PC-3 (cell line): Measurements from ENCODE around the gene UAP1L1. TPM values are rescaled to one million over a fixed set of nuclear protein-coding genes. Genes with fewer than 3 reads are reported as not detected.

ENCODE experiments used
- ATAC-seq: fragments of 200-7000 bp; cut with Tn5 transposase; 2 replicates; pipeline ENCODE4 v1.9.1; 2020; ENCODE audit warnings: mild to moderate bottlenecking, moderate library complexity
- BruUV-seq: library from RNA; stranded (reverse); fragments of 400-500 nt; replicated peaks from 2 replicates; lab custom pipeline; 2021; lab: Mats Ljungman, UMichigan
- CTCF ChIA-PET: fragments of 300-600 bp; sonication (Branson Sonifier 250); formaldehyde crosslinking; loops from one replicate; lab custom pipeline; 2022; ENCODE audit warnings: antibody characterized with exemption; lab: Charles Lee
- POLR2A ChIA-PET: fragments of 300-600 bp; sonication (Branson Sonifier 250); formaldehyde crosslinking; loops from one replicate; lab custom pipeline; 2022; ENCODE audit warnings: antibody characterized with exemption; ENCODE audit not compliant: unreplicated experiment; lab: Charles Lee
- DNase-seq: peaks from one replicate; pipeline ENCODE4 v3.0.0-alpha.2; 2015
- H2AFZ ChIP-seq: fragments of 300-600 bp; sonication (generic); 2 replicates; pipeline ENCODE4 v1.6.0; 2016; ENCODE audit warnings: antibody characterized with exemption, low read length
- H3F3A ChIP-seq: fragments of 300-600 bp; sonication (generic); one replicate; pipeline ENCODE4 v1.6.0; 2017; ENCODE audit warnings: antibody characterized with exemption, low read length, control low read depth, mild to moderate bottlenecking; ENCODE audit not compliant: unreplicated experiment
- H3K27ac ChIP-seq: fragments of 300-600 bp; sonication (generic); 2 replicates; pipeline ENCODE4 v1.5.1; 2016; ENCODE audit warnings: mild to moderate bottlenecking, low read length
- H3K27me3 ChIP-seq: fragments of 300-600 bp; sonication (generic); 2 replicates; pipeline ENCODE4 v1.6.1; 2016; ENCODE audit warnings: low read length, mixed read lengths
- H3K36me3 ChIP-seq: fragments of 300-600 bp; sonication (generic); 2 replicates; pipeline ENCODE4 v1.6.1; 2016; ENCODE audit warnings: low read depth, mixed run types, low read length, mixed read lengths
- H3K4me1 ChIP-seq: fragments of 300-600 bp; sonication (generic); 2 replicates; pipeline ENCODE4 v1.5.1; 2016; ENCODE audit warnings: low read length; ENCODE audit not compliant: insufficient read depth
- H3K4me2 ChIP-seq: fragments of 300-600 bp; sonication (generic); 2 replicates; pipeline ENCODE4 v1.6.0; 2016; ENCODE audit warnings: low read length
- H3K4me3 ChIP-seq: fragments of 300-600 bp; sonication (generic); 2 replicates; pipeline ENCODE4 v1.5.1; 2016; ENCODE audit warnings: mild to moderate bottlenecking, low read length, mixed read lengths
- H3K79me2 ChIP-seq: fragments of 300-600 bp; sonication (generic); 2 replicates; pipeline ENCODE4 v1.6.1; 2017; ENCODE audit warnings: low read length, mixed read lengths
- H3K9ac ChIP-seq: fragments of 300-600 bp; sonication (generic); 2 replicates; pipeline ENCODE4 v1.6.0; 2016; ENCODE audit warnings: mild to moderate bottlenecking, low read length
- H3K9me2 ChIP-seq: fragments of 300-600 bp; sonication (generic); replicated peaks from 2 replicates; pipeline ENCODE4 v1.6.1; 2016; ENCODE audit warnings: mixed run types, low read length, mixed read lengths
- H3K9me3 ChIP-seq: fragments of 300-600 bp; sonication (generic); 2 replicates; pipeline ENCODE4 v1.6.1; 2016; ENCODE audit warnings: low read length, mixed read lengths
- H4K20me1 ChIP-seq: fragments of 300-600 bp; sonication (generic); 2 replicates; pipeline ENCODE4 v1.6.1; 2016; ENCODE audit warnings: low read length, mixed read lengths
- EZH2 ChIP-seq: fragments of 300-600 bp; sonication (generic); IDR thresholded peaks from one replicate; pipeline ENCODE4 v1.6.1; 2017; ENCODE audit warnings: antibody characterized with exemption, mild to moderate bottlenecking, low read length; ENCODE audit not compliant: unreplicated experiment
- EZH2phosphoT487 ChIP-seq: fragments of 300-600 bp; sonication (generic); IDR thresholded peaks from 2 replicates; pipeline ENCODE4 v1.6.1; 2018; ENCODE audit warnings: mild to moderate bottlenecking, antibody characterized with exemption, low read length, borderline replicate concordance
- intact Hi-C: fragments of 100-400 bp; cut with micrococcal nuclease; formaldehyde crosslinking; loops from 2 replicates; pipeline ENCODE4 v1.9.0; 2023
- total RNA-seq: library from RNA; depleted of rRNA; stranded (reverse); fragments of >200 nt; gene quantifications from 2 replicates; pipeline ENCODE4 v1.2.3, GENCODE V29; 2014
- TF ChIP-seq, protein P1 (sequence below): fragments of 300-600 bp; sonication (generic); conservative IDR thresholded peaks from 2 replicates; pipeline ENCODE4 v1.5.1; 2017; ENCODE audit warnings: antibody characterized with exemption, low read depth, mild to moderate bottlenecking, low read length

Gene UAP1L1
- total RNA-seq, 1 experiment from 2014 or later: 5.0 TPM

DNA sequence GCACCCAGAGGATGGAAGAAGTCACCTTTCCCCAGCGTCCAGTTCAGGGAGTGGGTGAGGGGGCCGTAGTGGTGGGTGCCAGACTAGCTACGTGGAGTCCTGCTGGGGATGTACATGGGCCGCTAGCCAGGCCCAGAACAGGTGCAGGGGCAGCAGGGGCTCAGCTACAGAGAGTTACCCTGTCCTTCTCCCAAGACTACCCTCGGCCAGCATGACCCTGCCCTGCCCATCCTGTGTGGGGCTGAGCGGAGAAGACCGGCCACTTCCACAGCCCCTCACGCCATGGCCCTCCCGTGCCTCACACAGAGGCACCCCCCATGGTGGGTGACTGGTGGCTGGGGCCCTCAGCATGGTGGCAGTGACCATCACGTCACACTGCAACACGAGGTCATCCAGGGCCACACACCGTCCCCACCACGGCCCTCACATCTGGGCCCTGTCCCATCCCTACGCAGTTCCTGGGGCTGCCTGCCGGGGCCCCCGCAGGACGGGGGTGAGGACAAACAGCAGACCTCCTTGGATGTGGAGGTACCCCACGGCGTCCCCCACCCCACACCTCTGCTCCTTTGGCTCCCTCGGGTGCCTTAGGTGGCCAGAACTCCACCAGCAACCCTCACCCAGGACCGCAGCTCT is 38.2 kb downstream of the UAP1L1 start:
- Histone ChIP-seq H3F3A (no peaks in the 10 kb centered on the region), H3K27me3 (no peaks in the 10 kb centered on the region), H2AFZ (0 out of 2 replicates have a peak overlapping the region, but pooled peaks have one; percentile 77), H3K36me3 (no peaks in the 10 kb centered on the region), H3K9ac (no peak overlapping the region), H3K4me2 (peak overlapping the region; percentile 82), H3K79me2 (no peaks in the 10 kb centered on the region), H3K4me3 (peak overlapping the region; percentile 70; the same call in 1 of the 2 replicates), H3K4me1 (0 out of 2 replicates have a peak, but pooled peaks cover 5% of the 10 kb centered on the region), H4K20me1 (no peaks in the 10 kb centered on the region), H3K27ac (no peak overlapping the region), H3K9me2 (no peaks in the 10 kb centered on the region), H3K9me3 (no peaks in the 10 kb centered on the region)
- ChIA-PET CTCF (no interaction called here), POLR2A (no interaction called here)
- no TSS peak for BruUV-seq
- no peak for DNase-seq
- no peak for TF ChIP-seq EZH2phosphoT487
- TF ChIP-seq, protein P1, sequence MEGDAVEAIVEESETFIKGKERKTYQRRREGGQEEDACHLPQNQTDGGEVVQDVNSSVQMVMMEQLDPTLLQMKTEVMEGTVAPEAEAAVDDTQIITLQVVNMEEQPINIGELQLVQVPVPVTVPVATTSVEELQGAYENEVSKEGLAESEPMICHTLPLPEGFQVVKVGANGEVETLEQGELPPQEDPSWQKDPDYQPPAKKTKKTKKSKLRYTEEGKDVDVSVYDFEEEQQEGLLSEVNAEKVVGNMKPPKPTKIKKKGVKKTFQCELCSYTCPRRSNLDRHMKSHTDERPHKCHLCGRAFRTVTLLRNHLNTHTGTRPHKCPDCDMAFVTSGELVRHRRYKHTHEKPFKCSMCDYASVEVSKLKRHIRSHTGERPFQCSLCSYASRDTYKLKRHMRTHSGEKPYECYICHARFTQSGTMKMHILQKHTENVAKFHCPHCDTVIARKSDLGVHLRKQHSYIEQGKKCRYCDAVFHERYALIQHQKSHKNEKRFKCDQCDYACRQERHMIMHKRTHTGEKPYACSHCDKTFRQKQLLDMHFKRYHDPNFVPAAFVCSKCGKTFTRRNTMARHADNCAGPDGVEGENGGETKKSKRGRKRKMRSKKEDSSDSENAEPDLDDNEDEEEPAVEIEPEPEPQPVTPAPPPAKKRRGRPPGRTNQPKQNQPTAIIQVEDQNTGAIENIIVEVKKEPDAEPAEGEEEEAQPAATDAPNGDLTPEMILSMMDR: no peak
- TF ChIP-seq EZH2: no peak
- intact Hi-C loops: loop anchor here (5.0 kb wide), 1 partner anchor 112 kb away; the partner anchor contains the start of genes CYSRT1 and RNF224
- ATAC-seq: no peak

DNA sequence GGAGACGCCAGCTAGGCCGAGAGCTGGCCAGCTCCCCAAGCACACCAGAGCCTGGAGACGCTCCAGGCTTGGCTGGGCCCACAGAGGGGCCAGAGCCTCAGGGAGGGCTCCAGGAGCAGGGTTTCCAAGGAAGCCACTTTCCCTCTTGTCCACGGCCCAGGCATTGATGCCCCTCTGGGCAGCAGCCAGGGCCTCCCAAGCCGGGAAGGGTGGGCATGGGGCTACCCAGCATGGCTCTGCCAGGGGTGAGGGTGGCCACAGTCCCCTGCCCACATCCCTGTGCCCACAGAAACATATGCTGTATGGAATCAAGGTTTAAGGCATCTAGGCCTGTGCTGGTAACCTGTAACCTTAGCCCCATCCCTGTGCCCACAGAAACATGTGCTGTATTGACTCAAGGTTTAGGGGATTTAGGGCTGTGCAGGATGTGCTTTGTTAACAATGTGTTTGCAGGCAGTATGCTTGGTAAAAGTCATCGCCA is 38.8 kb downstream of the UAP1L1 start:
- ATAC-seq: no peak

More for the DNA sequence above, 38.8 kb downstream of the UAP1L1 start:
- no peak overlapping the region for H3K4me3 ChIP-seq
- intact Hi-C loops: loop anchor here (5.0 kb wide), 1 partner anchor 111 kb away; the partner anchor contains the start of genes CYSRT1 and RNF224
- CTCF ChIA-PET: no interaction called here
- POLR2A ChIA-PET: interaction anchor here (0.6 kb wide), 1 partner anchor 108 kb away, joined by 5 read pairs; no protein-coding TSS in a partner anchor
- H2AFZ ChIP-seq: no peak overlapping the region
- H3K4me2 ChIP-seq: no peak overlapping the region
- no peaks in the 10 kb centered on the region for H3K79me2 ChIP-seq
- H3K9ac ChIP-seq: no peak overlapping the region
- no peak for DNase-seq
- no peaks in the 10 kb centered on the region for H3K27me3 ChIP-seq
- no peak for TF ChIP-seq EZH2
- TF ChIP-seq, protein P1: no peak
- no peak for TF ChIP-seq EZH2phosphoT487
- no peaks in the 10 kb centered on the region for H3K9me3 ChIP-seq
- no peaks in the 10 kb centered on the region for H3K36me3 ChIP-seq
- no peak overlapping the region for H3K27ac ChIP-seq
- no TSS peak for BruUV-seq
- H3F3A ChIP-seq: no peaks in the 10 kb centered on the region
- no peaks in the 10 kb centered on the region for H3K9me2 ChIP-seq
- H3K4me1 ChIP-seq: 0 out of 2 replicates have a peak, but pooled peaks cover 5% of the 10 kb centered on the region
- no peaks in the 10 kb centered on the region for H4K20me1 ChIP-seq
